ENCODE data around the gene NOL4L. TPM values are rescaled to one million over a fixed set of nuclear protein-coding genes. Genes with fewer than 3 reads are reported as not detected.

The NOL4L gene
- total and polyA plus RNA-seq, 2 experiments from 2014 or later, result 38.8 to 39.2 TPM

DNA sequence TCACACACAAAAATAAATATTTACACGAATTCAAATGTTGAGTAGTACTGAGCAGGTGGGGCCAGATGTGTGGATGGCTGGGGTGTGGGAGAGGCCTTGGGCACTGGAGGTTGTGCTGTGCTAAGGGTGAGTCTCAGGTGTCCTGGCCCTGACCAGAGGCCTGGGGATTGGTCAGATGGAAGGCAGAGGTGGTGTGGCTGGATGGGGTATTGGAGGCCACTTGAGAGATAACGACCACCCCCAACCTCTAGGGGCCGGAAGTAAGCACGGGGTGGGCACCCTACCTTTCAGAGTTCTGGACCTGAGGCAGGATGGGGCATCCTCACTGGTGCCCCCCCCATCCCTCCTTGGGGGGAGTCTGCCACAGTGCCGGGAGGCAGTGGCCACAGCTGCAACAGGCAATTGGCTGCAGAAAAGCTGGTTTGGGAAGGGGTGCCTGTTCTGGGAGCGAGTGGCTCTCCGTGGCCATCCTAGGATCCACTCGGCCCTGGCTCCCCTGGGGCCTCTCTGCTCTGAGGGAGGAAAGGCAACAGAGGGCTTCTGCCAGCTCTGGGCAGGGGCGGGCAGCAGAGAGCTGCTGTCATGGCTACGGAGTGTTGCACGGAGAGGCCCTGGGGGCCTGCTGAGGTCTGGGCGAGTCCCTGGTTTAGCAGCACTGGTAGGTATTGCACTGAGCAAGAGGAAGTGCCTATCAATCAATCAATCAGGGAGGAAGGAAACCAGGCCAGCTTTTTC lies 139.4 kb downstream of the NOL4L start (continued):
- TF ChIP-seq STAT1 (IDR thresholded peaks at IDR 0.05; ENCODE audit: unreplicated experiment) (no peak), ZNF331 (CRISPR knock-in tag; IDR thresholded peaks at IDR 0.05; ENCODE audit: low read depth) (no peak), POLR2AphosphoS5 (IDR thresholded peaks at IDR 0.05; ENCODE audit: low read depth) (no peak), NANOG (IDR thresholded peaks at IDR 0.05; ENCODE audit: borderline replicate concordance) (no peak), CREB1 (CRISPR knock-in tag; IDR thresholded peaks at IDR 0.05; ENCODE audit: low read depth) (no peak), ZNF114 (CRISPR knock-in tag; IDR thresholded peaks at IDR 0.05) (no peak), EZH2phosphoT487 (IDR thresholded peaks at IDR 0.05; ENCODE audit: unreplicated experiment) (no peak), JUNB (IDR thresholded peaks at IDR 0.05; ENCODE audit: unreplicated experiment) (no peak)
- TF ChIP-seq, protein P1, sequence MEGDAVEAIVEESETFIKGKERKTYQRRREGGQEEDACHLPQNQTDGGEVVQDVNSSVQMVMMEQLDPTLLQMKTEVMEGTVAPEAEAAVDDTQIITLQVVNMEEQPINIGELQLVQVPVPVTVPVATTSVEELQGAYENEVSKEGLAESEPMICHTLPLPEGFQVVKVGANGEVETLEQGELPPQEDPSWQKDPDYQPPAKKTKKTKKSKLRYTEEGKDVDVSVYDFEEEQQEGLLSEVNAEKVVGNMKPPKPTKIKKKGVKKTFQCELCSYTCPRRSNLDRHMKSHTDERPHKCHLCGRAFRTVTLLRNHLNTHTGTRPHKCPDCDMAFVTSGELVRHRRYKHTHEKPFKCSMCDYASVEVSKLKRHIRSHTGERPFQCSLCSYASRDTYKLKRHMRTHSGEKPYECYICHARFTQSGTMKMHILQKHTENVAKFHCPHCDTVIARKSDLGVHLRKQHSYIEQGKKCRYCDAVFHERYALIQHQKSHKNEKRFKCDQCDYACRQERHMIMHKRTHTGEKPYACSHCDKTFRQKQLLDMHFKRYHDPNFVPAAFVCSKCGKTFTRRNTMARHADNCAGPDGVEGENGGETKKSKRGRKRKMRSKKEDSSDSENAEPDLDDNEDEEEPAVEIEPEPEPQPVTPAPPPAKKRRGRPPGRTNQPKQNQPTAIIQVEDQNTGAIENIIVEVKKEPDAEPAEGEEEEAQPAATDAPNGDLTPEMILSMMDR (conservative IDR thresholded peaks at IDR 0.05; ENCODE audit: low read depth in 2 of 2), result no peak
- TF ChIP-seq, protein P2, sequence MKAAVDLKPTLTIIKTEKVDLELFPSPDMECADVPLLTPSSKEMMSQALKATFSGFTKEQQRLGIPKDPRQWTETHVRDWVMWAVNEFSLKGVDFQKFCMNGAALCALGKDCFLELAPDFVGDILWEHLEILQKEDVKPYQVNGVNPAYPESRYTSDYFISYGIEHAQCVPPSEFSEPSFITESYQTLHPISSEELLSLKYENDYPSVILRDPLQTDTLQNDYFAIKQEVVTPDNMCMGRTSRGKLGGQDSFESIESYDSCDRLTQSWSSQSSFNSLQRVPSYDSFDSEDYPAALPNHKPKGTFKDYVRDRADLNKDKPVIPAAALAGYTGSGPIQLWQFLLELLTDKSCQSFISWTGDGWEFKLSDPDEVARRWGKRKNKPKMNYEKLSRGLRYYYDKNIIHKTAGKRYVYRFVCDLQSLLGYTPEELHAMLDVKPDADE (IDR thresholded peaks at IDR 0.05), result no peak
- TF ChIP-seq, protein P3, sequence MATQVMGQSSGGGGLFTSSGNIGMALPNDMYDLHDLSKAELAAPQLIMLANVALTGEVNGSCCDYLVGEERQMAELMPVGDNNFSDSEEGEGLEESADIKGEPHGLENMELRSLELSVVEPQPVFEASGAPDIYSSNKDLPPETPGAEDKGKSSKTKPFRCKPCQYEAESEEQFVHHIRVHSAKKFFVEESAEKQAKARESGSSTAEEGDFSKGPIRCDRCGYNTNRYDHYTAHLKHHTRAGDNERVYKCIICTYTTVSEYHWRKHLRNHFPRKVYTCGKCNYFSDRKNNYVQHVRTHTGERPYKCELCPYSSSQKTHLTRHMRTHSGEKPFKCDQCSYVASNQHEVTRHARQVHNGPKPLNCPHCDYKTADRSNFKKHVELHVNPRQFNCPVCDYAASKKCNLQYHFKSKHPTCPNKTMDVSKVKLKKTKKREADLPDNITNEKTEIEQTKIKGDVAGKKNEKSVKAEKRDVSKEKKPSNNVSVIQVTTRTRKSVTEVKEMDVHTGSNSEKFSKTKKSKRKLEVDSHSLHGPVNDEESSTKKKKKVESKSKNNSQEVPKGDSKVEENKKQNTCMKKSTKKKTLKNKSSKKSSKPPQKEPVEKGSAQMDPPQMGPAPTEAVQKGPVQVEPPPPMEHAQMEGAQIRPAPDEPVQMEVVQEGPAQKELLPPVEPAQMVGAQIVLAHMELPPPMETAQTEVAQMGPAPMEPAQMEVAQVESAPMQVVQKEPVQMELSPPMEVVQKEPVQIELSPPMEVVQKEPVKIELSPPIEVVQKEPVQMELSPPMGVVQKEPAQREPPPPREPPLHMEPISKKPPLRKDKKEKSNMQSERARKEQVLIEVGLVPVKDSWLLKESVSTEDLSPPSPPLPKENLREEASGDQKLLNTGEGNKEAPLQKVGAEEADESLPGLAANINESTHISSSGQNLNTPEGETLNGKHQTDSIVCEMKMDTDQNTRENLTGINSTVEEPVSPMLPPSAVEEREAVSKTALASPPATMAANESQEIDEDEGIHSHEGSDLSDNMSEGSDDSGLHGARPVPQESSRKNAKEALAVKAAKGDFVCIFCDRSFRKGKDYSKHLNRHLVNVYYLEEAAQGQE (IDR thresholded peaks at IDR 0.05; ENCODE audit: unreplicated experiment), result no peak

Measured in GM23338 (cell line).